ENCODE results near the gene HEPHL1.

DNA sequence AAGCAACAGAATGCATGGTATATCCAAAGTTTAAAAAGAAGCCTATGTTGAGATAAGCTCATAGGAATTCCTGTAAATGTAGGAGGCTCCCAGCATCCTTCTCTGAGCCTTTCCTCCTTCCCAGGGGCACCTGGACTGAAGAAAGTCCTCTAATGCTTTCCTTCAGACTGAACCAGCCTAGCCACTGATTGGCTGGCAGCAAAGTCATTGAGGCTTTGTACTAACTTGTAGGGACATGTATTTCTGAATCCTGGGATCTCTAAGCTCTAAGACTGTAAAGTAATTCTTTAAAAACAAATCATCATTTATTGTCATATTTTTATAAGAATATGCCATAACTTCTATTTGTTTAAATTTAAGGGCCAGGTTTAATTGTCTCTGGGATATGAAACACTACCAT lies 83.6 kb downstream of the HEPHL1 start:
- no peak for TF ChIP-seq POLR2AphosphoS5 (IDR thresholded peaks at IDR 0.05; ENCODE audit: low read depth, low read length)
- TF ChIP-seq REST (IDR thresholded peaks at IDR 0.05; ENCODE audit: insufficient read depth in 1 of 2, low read depth in 2 of 2, low read length in 2 of 2) = no peak
